Liver (tissue), 9 donors: ENCODE results near the gene TNPO2. TPM values are rescaled to one million over a fixed set of nuclear protein-coding genes. Genes with fewer than 3 reads are reported as not detected.

Source experiments
- DNase-seq: peaks from one replicate; pipeline ENCODE4 v3.0.0-alpha.2; 2017; ENCODE audit warnings: low spot score
- H3K27ac ChIP-seq, 2 donors: one replicate each; pipeline ENCODE4 v1.7.0; 2013; ENCODE audit warnings: inconsistent platforms in 2 of 2, low read length in 2 of 2, control low read depth in 1 of 2, low read depth in 1 of 2, mild to moderate bottlenecking in 1 of 2
- H3K27me3 ChIP-seq, 4 donors: one replicate each; pipeline versions ENCODE4 v1.6.1 to v1.7.0; 2013; ENCODE audit warnings: low read length in 3 of 4, inconsistent platforms in 1 of 4, mild to moderate bottlenecking in 1 of 4, moderate library complexity in 1 of 4; ENCODE audit not compliant: control insufficient read depth in 4 of 4, insufficient read depth in 4 of 4
- H3K36me3 ChIP-seq, 4 donors: one replicate each; pipeline versions ENCODE4 v1.6.1 to v1.7.0; 2013; ENCODE audit warnings: low read length in 3 of 4, mild to moderate bottlenecking in 3 of 4, low read depth in 1 of 4, moderate library complexity in 1 of 4; ENCODE audit not compliant: control insufficient read depth in 4 of 4, insufficient read depth in 3 of 4
- H3K4me1 ChIP-seq, 4 donors: one replicate each; pipeline versions ENCODE4 v1.6.1 to v1.7.0; 2013; ENCODE audit warnings: low read length in 3 of 4, mild to moderate bottlenecking in 3 of 4, moderate library complexity in 1 of 4; ENCODE audit not compliant: control insufficient read depth in 4 of 4, insufficient read depth in 4 of 4
- H3K4me3 ChIP-seq, 3 donors: one replicate each; pipeline versions ENCODE4 v1.6.1 to v1.7.0; 2013; ENCODE audit warnings: low read length in 3 of 3, control low read depth in 1 of 3, low read depth in 1 of 3, mild to moderate bottlenecking in 1 of 3
- H3K9ac ChIP-seq, 2 donors: one replicate each; pipeline ENCODE4 v1.7.0; 2013; ENCODE audit warnings: low read length in 2 of 2, mild to moderate bottlenecking in 2 of 2, moderate library complexity in 2 of 2, control low read depth in 1 of 2, low read depth in 1 of 2
- H3K9me3 ChIP-seq, 4 donors: one replicate each; pipeline versions ENCODE4 v1.6.1 to v1.7.0; 2013; ENCODE audit warnings: low read length in 3 of 4; ENCODE audit not compliant: control insufficient read depth in 4 of 4
- FOXA1 ChIP-seq: IDR thresholded peaks from 2 replicates; pipeline ENCODE4 v1.6.1; 2016; ENCODE audit warnings: antibody characterized with exemption
- FOXA2 ChIP-seq: IDR thresholded peaks from 2 replicates; pipeline ENCODE4 v1.6.1; 2016; ENCODE audit warnings: antibody characterized with exemption
- GABPA ChIP-seq, 2 donors: IDR thresholded peaks in 1 of 2; conservative IDR thresholded peaks in 1 of 2; 2 replicates each; pipeline ENCODE4 v1.6.1; 2016; ENCODE audit warnings: antibody characterized with exemption in 2 of 2, mild to moderate bottlenecking in 1 of 2, moderate library complexity in 1 of 2
- HNF4A ChIP-seq, 2 donors: conservative IDR thresholded peaks; 2 replicates each; pipeline ENCODE4 v1.6.1; 2016; ENCODE audit warnings: antibody characterized with exemption in 2 of 2, mild to moderate bottlenecking in 2 of 2
- HNF4G ChIP-seq: IDR thresholded peaks from 2 replicates; pipeline ENCODE4 v1.6.1; 2016; ENCODE audit warnings: antibody characterized with exemption
- JUND ChIP-seq, 2 donors: IDR thresholded peaks; 2 replicates each; pipeline ENCODE4 v1.6.1; 2016; ENCODE audit warnings: antibody characterized with exemption in 2 of 2
- NR2F2 ChIP-seq: IDR thresholded peaks from 2 replicates; pipeline ENCODE4 v1.6.1; 2016; ENCODE audit warnings: antibody characterized with exemption
- RAD21 ChIP-seq, 2 donors: IDR thresholded peaks; 2 replicates each; pipeline ENCODE4 v1.6.1; 2016; ENCODE audit warnings: antibody characterized with exemption in 2 of 2, mild to moderate bottlenecking in 2 of 2
- RXRA ChIP-seq, 2 donors: IDR thresholded peaks; 2 replicates each; pipeline ENCODE4 v1.6.1; 2017 to 2018; ENCODE audit warnings: antibody characterized with exemption in 2 of 2, mild to moderate bottlenecking in 1 of 2
- SP1 ChIP-seq: IDR thresholded peaks from 2 replicates; pipeline ENCODE4 v1.6.1; 2018; ENCODE audit warnings: antibody characterized with exemption, mild to moderate bottlenecking
- ZBTB33 ChIP-seq: IDR thresholded peaks from 2 replicates; pipeline ENCODE4 v1.6.1; 2016; ENCODE audit warnings: antibody characterized with exemption
- WGBS: extraction: QIAGEN DNeasy Blood & Tissue Kit; methylation state at CpG from one replicate; pipeline ENCODE4 v1.1.7; 2013; 5-methylcytosine and 5-hydroxymethylcytosine counted together
- polyA plus RNA-seq, 2 donors: library from polyadenylated mRNA; stranded (reverse) in 1 of 2; unstranded in 1 of 2; fragments of 200-250 nt in 1 of 2; fragments of >200 nt in 1 of 2; fragmentation: Nextera tagmentation in 1 of 2; extraction: Ambion mirVana in 1 of 2; gene quantifications; one replicate each; pipeline versions ENCODE4 v1.2.1 to v1.2.3, GENCODE V29; 2013 to 2015
- total RNA-seq, 2 donors: library from RNA; depleted of rRNA; stranded (reverse); fragments of >200 nt; gene quantifications; one replicate each; pipeline ENCODE4 v1.2.3, GENCODE V29; 2014
- TF ChIP-seq, protein P1 (sequence below): fragments of 150-350 bp; IDR thresholded peaks from 2 replicates; pipeline ENCODE4 v1.5.1; 2017; ENCODE audit warnings: improper control_type of control experiment, low read depth, low read length; ENCODE audit not compliant: missing input control
- TF ChIP-seq, protein P2 (sequence below): IDR thresholded peaks from 2 replicates; pipeline ENCODE4 v1.6.1; 2016; ENCODE audit warnings: antibody characterized with exemption, mild to moderate bottlenecking
- donor health status: healthy.
- donor health status: healthy.
- donor health status: healthy.
- donor health status: healthy.
- donor health status: healthy.

The TNPO2 gene
- total and polyA plus RNA-seq, 4 donors = 6.3 to 22.2 (median 15.8) TPM

GRCh38 chr19:12749938-12750521 is 26.3 kb upstream of the TNPO2 start:
- H3K36me3 ChIP-seq = peaks cover 9 to 19% (median 12%) of the 10 kb centered on the region in 4 donors
- no peaks in the 10 kb centered on the region for H3K9me3 ChIP-seq
- 41% methylated on average over 24 of the region's 24 CpGs for WGBS
- no peak overlapping the region for H3K9ac ChIP-seq
- no peak overlapping the region for H3K4me3 ChIP-seq
- H3K27me3 ChIP-seq = peaks cover 0 to 2% (median 0%) of the 10 kb centered on the region in 4 donors
- DNase-seq = no peak
- TF ChIP-seq, protein P1, sequence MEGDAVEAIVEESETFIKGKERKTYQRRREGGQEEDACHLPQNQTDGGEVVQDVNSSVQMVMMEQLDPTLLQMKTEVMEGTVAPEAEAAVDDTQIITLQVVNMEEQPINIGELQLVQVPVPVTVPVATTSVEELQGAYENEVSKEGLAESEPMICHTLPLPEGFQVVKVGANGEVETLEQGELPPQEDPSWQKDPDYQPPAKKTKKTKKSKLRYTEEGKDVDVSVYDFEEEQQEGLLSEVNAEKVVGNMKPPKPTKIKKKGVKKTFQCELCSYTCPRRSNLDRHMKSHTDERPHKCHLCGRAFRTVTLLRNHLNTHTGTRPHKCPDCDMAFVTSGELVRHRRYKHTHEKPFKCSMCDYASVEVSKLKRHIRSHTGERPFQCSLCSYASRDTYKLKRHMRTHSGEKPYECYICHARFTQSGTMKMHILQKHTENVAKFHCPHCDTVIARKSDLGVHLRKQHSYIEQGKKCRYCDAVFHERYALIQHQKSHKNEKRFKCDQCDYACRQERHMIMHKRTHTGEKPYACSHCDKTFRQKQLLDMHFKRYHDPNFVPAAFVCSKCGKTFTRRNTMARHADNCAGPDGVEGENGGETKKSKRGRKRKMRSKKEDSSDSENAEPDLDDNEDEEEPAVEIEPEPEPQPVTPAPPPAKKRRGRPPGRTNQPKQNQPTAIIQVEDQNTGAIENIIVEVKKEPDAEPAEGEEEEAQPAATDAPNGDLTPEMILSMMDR = no peak
- no peak for TF ChIP-seq GABPA (IDR thresholded peaks at IDR 0.05 in 1 of 2, conservative IDR thresholded peaks at IDR 0.05 in 1 of 2)
- no peaks in the 10 kb centered on the region for H3K4me1 ChIP-seq
- H3K27ac ChIP-seq = no peak overlapping the region

- Histone ChIP-seq H3K27me3 (peaks cover 0 to 2% (median 0%) of the 10 kb centered on the region in 4 donors), H3K27ac (no peak overlapping the region), H3K9me3 (no peaks in the 10 kb centered on the region), H3K4me3 (no peak overlapping the region), H3K36me3 (peaks cover 9 to 24% (median 14%) of the 10 kb centered on the region in 4 donors), H3K4me1 (no peaks in the 10 kb centered on the region), H3K9ac (no peak overlapping the region)
- TF ChIP-seq, protein P2, sequence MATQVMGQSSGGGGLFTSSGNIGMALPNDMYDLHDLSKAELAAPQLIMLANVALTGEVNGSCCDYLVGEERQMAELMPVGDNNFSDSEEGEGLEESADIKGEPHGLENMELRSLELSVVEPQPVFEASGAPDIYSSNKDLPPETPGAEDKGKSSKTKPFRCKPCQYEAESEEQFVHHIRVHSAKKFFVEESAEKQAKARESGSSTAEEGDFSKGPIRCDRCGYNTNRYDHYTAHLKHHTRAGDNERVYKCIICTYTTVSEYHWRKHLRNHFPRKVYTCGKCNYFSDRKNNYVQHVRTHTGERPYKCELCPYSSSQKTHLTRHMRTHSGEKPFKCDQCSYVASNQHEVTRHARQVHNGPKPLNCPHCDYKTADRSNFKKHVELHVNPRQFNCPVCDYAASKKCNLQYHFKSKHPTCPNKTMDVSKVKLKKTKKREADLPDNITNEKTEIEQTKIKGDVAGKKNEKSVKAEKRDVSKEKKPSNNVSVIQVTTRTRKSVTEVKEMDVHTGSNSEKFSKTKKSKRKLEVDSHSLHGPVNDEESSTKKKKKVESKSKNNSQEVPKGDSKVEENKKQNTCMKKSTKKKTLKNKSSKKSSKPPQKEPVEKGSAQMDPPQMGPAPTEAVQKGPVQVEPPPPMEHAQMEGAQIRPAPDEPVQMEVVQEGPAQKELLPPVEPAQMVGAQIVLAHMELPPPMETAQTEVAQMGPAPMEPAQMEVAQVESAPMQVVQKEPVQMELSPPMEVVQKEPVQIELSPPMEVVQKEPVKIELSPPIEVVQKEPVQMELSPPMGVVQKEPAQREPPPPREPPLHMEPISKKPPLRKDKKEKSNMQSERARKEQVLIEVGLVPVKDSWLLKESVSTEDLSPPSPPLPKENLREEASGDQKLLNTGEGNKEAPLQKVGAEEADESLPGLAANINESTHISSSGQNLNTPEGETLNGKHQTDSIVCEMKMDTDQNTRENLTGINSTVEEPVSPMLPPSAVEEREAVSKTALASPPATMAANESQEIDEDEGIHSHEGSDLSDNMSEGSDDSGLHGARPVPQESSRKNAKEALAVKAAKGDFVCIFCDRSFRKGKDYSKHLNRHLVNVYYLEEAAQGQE = no peak
- TF ChIP-seq HNF4G (no peak), GABPA (IDR thresholded peaks at IDR 0.05 in 1 of 2, conservative IDR thresholded peaks at IDR 0.05 in 1 of 2) (no peak), RAD21 (IDR thresholded peaks at IDR 0.05) (no peak), ZBTB33 (no peak)
- DNase-seq = no peak
- 84% methylated on average over 6 of the region's 6 CpGs for WGBS
Observed at GRCh38 chr19:12748489-12748888, 24.8 kb upstream of the TNPO2 start.

GRCh38 chr19:12745166-12745897 is 21.6 kb upstream of the TNPO2 start:
- no peaks in the 10 kb centered on the region for H3K4me1 ChIP-seq
- H3K9me3 ChIP-seq = no peaks in the 10 kb centered on the region
- H3K27me3 ChIP-seq = no peaks in the 10 kb centered on the region
- H3K27ac ChIP-seq = no peak overlapping the region
- no peak overlapping the region for H3K9ac ChIP-seq
- peaks cover 12 to 31% (median 17%) of the 10 kb centered on the region in 4 donors for H3K36me3 ChIP-seq
- DNase-seq = no peak
- 87% methylated on average over 22 of the region's 22 CpGs for WGBS
- no peak overlapping the region for H3K4me3 ChIP-seq
- peak; percentile 61 to 69 for TF ChIP-seq RXRA (IDR thresholded peaks at IDR 0.05)
- TF ChIP-seq JUND (IDR thresholded peaks at IDR 0.05) = no peak
- TF ChIP-seq SP1 = no peak
- no peak for TF ChIP-seq FOXA1
- TF ChIP-seq HNF4A (conservative IDR thresholded peaks at IDR 0.05) = no peak
- TF ChIP-seq FOXA2 = no peak
- peak; percentile 29 for TF ChIP-seq NR2F2
- TF ChIP-seq RAD21 (IDR thresholded peaks at IDR 0.05) = no peak
- no peak for TF ChIP-seq ZBTB33
